ENCODE results near the gene PCAT7. TPM values are rescaled to one million over a fixed set of nuclear protein-coding genes. Genes with fewer than 3 reads are reported as not detected.

Gene PCAT7
- total and polyA plus RNA-seq, 2 of the 4 experiments (the other 2 are of a cell fraction) = not detected

DNA sequence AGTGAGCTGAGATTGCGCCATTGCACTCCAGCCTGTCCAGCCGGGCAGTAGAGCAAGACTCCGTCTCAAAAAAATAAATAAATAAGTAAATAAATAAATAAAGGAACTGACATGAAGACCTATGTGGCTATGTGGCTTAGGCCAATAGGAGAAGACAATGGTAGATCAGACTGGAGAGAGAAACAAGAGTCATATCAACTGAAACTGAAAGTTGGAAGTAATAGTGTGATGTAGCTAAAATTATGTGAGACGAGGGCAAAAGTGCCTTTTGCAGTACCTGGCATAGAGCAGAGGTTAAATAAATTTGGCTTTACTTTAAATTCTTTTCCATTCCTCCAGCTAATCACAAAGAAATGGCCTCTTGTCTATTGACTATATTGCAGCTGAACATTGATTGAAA is 31.4 kb downstream of the PCAT7 start:
- Histone ChIP-seq H2AFZ (replicated peaks; ENCODE audit: low read length, poor library complexity) (no peak overlapping the region), H3K36me3 (ENCODE audit: control insufficient read depth, insufficient read depth, low read length) (no peaks in the 10 kb centered on the region), H4K5ac (ENCODE audit: low read depth, low read length) (no peak overlapping the region), H3K9me1 (ENCODE audit: insufficient read depth, low read length) (no peaks in the 10 kb centered on the region), H3K9me3 (ENCODE audit: control insufficient read depth, insufficient read depth, low read length) (no peaks in the 10 kb centered on the region), H3K18ac (ENCODE audit: low read depth, low read length) (no peak overlapping the region), H3K56ac (ENCODE audit: extremely low read depth, insufficient read depth, low read length) (no peak overlapping the region), H3K4ac (ENCODE audit: low read depth, low read length) (no peak overlapping the region), H3K4me1 (ENCODE audit: control insufficient read depth, insufficient read depth, low read length) (no peaks in the 10 kb centered on the region), H4K20me1 (ENCODE audit: insufficient read depth, low read length) (no peaks in the 10 kb centered on the region), H2BK120ac (ENCODE audit: low read depth, low read length) (no peak overlapping the region), H2BK20ac (ENCODE audit: low read depth, low read length) (no peak overlapping the region), H4K91ac (ENCODE audit: insufficient read depth, low read depth, low read length) (no peak overlapping the region), H3K14ac (replicated peaks; ENCODE audit: low read depth, low read length) (no peak overlapping the region), H4K8ac (ENCODE audit: low read depth in 2 of 2, low read length in 2 of 2) (no peak overlapping the region), H2BK5ac (ENCODE audit: low read depth, low read length, poor library complexity, severe bottlenecking) (no peak overlapping the region), H3K79me1 (ENCODE audit: low read depth in 1 of 2, low read length in 2 of 2) (no peaks in the 10 kb centered on the region), H3K4me2 (ENCODE audit: low read depth, low read length) (peak overlapping the region; percentile 37; the same call in 1 of the 2 replicates), H2BK15ac (ENCODE audit: low read depth, low read length) (no peak overlapping the region), H3K9ac (ENCODE audit: low read depth, low read length) (no peak overlapping the region), H2AK9ac (replicated peaks; ENCODE audit: low read depth, low read length, poor library complexity) (no peak overlapping the region), H2AK5ac (ENCODE audit: low read depth, low read length) (no peak overlapping the region), H3K4me3 (ENCODE audit: insufficient read depth, low read depth, low read length) (no peak overlapping the region), H3K23ac (ENCODE audit: low read depth, low read length) (no peak overlapping the region), H3K27me3 (ENCODE audit: control insufficient read depth, insufficient read depth, low read length) (no peaks in the 10 kb centered on the region; the same call in 1 of the 2 replicates), H3K27ac (ENCODE audit: insufficient read depth, low read length) (no peak overlapping the region)
- ATAC-seq (ENCODE audit: low read depth) = peak; percentile 27; the same call in 1 of the 2 replicates
- DNase-seq = no peak
- no TSS peak for BruUV-seq (replicated peaks)
- dilution Hi-C loops (cut with HindIII; ENCODE audit: low sequenced_read_pairs, unreplicated experiment) = no loop called here
- no peak for TF ChIP-seq RFX5 (IDR thresholded peaks at IDR 0.05; ENCODE audit: low read depth, low read length)
- no peak for TF ChIP-seq MXI1 (IDR thresholded peaks at IDR 0.05; ENCODE audit: borderline replicate concordance, low read depth, low read length)
- no peak for TF ChIP-seq CEBPB (IDR thresholded peaks at IDR 0.05; ENCODE audit: low read depth, low read length)
- TF ChIP-seq SMC3 (IDR thresholded peaks at IDR 0.05; ENCODE audit: low read depth, low read length) = no peak
- TF ChIP-seq RCOR1 (IDR thresholded peaks at IDR 0.05; ENCODE audit: insufficient replicate concordance, low read length) = no peak
- no peak for TF ChIP-seq CTCF (conservative IDR thresholded peaks at IDR 0.05; ENCODE audit: low read depth, low read length)
- TF ChIP-seq NFE2L2 (IDR thresholded peaks at IDR 0.05; ENCODE audit: low read depth, low read length) = no peak
- no peak for TF ChIP-seq MAZ (IDR thresholded peaks at IDR 0.05; ENCODE audit: borderline replicate concordance, low read depth, low read length)
- CTCF ChIA-PET = no interaction called here
- WGBS, 2 experiments (ENCODE audit: extremely low coverage in 2 of 2, insufficient read length in 1 of 2) = no CpG with 5 or more reads among the region's 4 CpGs
- POLR2A ChIA-PET (ENCODE audit: unreplicated experiment) = no interaction called here
- intact Hi-C loops (cut with micrococcal nuclease) = no loop called here
- in situ Hi-C loops (cut with MboI; ENCODE audit: low sequenced_read_pairs) = no loop called here

Measured in IMR-90 (cell line).